K562 treated with DMSO at 1 percent for 12 hours (cell line): ENCODE measurements around the gene VAMP1. TPM values are rescaled to one million over a fixed set of nuclear protein-coding genes. Genes with fewer than 3 reads are reported as not detected.

Experiments
- total RNA-seq: library from RNA; unstranded; fragments of 300-600 nt; gene quantifications from 2 replicates; pipeline ENCODE4 v1.2.3, GENCODE V29; 2022; ENCODE audit not compliant: insufficient read depth

VAMP1 gene, protein sequence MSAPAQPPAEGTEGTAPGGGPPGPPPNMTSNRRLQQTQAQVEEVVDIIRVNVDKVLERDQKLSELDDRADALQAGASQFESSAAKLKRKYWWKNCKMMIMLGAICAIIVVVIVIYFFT
- total RNA-seq = 7.3 and 12.2 TPM in 2 replicates

DNA sequence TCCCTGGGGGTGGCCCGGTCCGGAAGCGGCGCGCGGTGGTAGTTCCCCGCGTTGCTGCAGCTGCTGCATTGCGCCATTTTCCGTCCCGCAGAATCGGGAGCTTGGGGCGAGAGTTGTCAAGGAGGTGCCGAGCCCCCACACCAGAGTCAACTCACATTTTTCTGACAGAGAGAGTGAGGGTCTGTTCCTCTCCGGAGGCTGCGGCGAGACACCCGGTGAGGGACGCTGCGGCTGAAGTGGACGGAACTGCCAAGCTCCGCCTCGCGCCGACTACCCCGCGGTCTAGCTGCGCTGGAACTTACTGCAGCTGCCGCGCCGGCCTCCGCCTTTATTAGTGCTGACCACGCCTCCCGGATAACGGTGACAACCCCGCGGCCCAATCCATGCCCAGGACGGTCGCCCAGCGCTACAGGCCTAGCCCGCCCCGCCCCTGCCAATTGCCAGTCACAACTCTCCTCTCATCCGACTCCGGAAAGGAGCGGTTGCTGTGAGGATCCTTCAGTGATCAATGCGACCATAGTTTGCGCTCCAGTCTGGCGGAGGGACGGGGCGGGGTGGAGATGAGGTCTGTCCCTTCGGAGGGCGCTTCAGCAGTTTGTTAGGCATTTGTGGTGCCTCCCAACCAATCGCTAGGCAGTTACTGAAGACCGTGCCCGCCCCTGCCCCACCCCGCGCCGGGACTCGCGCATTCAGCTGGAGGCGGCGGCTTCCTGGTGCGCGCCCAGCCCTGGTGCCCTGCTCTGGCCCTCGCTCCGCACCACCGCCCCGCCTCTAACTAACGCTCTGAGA is at the start of gene VAMP1:
Gene VAMP1, minus strand, starts transcription at position 303 of the 789 bp plus-strand sequence. Its CDS starts 146 bp downstream, at position 157.

DNA sequence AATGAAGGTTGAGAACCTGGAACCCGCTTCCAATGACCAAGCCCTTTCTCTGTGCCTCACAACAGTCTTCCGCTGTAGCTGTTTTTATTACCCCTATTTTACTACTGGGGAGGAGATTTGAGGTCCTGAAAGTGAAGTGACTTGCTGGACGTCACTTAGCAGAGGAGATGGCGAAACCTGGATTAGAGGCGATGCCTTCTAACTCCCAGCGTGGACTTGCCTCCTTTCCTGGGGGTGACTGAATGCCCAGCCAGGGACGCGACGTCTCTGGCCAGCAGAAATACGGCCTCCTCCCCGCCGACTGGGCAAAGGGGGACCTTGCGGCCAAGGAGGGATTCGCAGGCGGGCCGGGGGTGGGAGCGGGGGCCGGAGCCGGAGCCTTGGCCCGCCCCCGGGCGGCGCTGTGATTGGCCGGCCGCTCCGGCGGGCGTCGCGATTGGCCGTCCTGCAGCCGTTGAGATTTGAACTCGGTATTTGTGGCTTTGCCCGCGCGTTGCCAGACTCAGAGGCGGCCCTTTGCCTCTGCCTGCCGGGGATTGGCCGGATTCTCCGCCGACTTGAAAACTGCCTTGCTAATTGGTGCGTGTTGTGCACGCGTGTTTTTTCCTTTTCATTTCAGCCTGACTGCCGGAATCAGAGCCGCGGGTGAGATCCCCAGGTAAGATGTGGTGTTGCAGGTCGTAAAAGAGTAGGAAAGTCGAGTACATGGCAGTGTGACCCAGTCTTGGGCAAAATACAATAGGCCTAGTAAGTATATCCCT is 23.2 kb upstream of the VAMP1 start, which contains the start of gene NCAPD2:
Gene NCAPD2, plus strand, starts transcription at position 606 of the 761 bp plus-strand sequence. CDS start 997 bp downstream, outside the sequence.

DNA sequence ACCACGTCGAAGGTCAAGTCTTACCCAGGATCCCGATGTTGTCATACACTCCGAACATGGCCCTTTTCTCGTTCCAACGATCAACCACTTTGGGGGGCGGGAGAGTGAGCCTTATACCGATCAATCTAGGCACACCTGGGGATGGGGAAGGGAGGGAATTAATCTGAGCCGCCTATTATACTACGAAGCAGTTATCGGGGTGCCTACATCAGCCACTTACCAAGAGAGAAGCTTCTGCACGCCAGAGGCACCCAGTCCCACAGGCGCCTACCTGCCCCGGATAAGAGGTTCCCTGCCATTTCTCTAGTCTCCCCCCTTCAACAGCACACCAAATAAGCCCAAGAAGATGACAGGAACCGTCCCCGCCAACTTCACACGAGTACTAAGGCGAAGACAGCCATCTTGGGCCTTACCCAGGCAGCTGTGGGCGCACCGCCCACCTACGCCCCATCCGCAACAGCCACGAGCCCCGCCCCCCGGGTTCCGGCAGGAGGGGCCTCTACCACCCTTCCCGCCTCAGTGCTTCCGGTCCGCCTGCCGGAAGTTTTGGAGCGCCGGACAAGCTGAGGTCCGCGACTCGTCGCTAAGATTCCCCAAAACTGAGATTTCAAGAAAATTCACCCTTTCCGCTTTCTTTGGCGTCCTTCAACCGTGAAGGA is 22.5 kb upstream of the VAMP1 start, which contains the start of gene MRPL51:
Gene MRPL51, minus strand, starts transcription at position 425 of the 659 bp plus-strand sequence. Its CDS starts 126 bp downstream, at position 299.

DNA sequence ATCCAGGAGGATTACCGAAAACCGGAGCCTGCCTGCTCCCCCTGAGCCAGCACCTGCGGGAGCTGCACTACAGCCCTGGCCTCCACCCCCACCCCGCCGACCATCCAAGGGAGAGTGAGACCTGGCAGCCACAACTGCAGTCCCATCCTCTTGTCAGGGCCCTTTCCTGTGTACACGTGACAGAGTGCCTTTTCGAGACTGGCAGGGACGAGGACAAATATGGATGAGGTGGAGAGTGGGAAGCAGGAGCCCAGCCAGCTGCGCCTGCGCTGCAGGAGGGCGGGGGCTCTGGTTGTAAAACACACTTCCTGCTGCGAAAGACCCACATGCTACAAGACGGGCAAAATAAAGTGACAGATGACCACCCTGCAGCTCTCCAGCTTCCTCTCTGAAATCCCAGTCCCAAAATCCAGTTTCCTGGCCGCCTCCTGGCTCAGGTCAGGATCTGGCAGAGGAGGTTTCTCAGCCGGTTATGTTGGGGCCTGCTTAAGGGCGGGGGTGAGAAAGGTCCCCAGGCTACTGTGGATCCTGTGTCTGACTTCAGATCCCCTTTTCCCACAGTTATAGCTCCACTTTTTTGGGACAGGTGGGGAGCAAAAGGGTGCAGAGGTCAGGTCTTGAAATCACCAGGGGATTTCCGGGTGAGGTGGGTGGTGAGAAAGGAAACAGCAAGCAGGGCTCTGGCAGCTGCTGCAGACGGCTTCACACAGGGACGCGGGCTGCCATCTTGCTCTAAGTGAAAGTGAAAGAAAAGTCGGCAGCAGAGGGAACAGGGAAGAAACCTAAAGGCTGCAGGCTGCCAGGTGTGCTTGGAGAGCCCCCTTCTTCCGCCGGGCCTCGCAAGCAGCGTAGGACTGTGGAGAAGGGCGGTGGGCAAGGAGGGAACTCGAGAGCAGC is 18.9 kb downstream of the VAMP1 start, which contains the start of gene TAPBPL:
Gene TAPBPL, plus strand, starts transcription at position 695 of the 897 bp plus-strand sequence. CDS start 207 bp downstream, outside the sequence.

DNA sequence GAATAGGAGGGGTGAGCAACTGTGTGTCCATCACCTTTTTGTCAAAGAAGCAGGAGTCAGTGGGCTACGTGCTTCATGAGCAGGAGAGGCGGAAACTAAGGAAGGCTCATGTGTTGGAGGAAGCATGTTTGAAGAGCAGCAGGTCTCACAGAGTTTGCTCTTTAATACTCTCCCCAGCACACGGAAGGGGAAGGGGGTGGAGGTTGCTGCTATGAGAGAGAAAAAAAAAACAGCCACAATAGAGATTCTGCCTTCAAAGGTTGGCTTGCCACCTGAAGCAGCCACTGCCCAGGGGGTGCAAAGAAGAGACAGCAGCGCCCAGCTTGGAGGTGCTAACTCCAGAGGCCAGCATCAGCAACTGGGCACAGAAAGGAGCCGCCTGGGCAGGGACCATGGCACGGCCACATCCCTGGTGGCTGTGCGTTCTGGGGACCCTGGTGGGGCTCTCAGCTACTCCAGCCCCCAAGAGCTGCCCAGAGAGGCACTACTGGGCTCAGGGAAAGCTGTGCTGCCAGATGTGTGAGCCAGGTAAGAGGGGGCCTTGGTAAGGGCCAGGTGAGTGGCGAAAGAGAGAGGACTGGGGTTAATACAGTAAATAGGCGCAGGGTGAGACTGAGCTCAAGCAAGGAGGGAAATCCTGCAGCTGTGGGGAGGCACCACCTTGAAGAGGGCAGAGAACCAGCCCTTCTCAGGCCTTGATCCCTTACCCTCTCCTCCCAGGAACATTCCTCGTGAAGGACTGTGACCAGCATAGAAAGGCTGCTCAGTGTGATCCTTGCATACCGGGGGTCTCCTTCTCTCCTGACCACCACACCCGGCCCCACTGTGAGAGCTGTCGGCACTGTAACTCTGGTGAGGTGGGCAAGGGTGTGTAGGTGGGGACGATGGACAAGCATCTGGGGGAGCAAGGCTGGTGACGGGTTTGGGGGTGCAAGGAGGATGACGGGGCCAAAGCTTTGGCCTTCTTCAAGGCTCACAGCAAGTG is 25.5 kb downstream of the VAMP1 start, which contains the start of gene CD27:
Gene CD27, plus strand, starts transcription at position 252 of the 985 bp plus-strand sequence. Its CDS starts 141 bp downstream, at position 393.

Other genes with a start within 250 kb of the VAMP1 start
- gene PLEKHG6, start 160.0 kb downstream of the VAMP1 start, total RNA-seq = 0.48 and 0.56 TPM in 2 replicates
- gene TNFRSF1A, start 128.6 kb downstream of the VAMP1 start, total RNA-seq = 57.7 and 75.5 TPM in 2 replicates
- gene SCNN1A, start 95.1 kb downstream of the VAMP1 start, total RNA-seq = not detected in 2 replicates
- 63.6 and 81.4 TPM in 2 replicates for gene LTBR, start 86.5 kb downstream of the VAMP1 start, total RNA-seq
- not detected in 2 replicates for gene CD27, start 25.7 kb downstream of the VAMP1 start, total RNA-seq
- 4.0 and 4.1 TPM in 2 replicates for gene TAPBPL, start 18.6 kb downstream of the VAMP1 start, total RNA-seq
- gene MRPL51, start 22.6 kb upstream of the VAMP1 start, total RNA-seq = 103 and 126 TPM in 2 replicates
- gene NCAPD2, start 23.4 kb upstream of the VAMP1 start, total RNA-seq = 34.7 and 104 TPM in 2 replicates
- gene GAPDH, start 63.8 kb upstream of the VAMP1 start, total RNA-seq = 2,249 and 2,330 TPM in 2 replicates
- gene IFFO1, start 85.4 kb upstream of the VAMP1 start, total RNA-seq = 0.77 TPM in 1 of 2 replicates, not detected in the other
- gene NOP2, start 97.6 kb upstream of the VAMP1 start, total RNA-seq = 9.0 and 35.2 TPM in 2 replicates
- gene CHD4, start 136.7 kb upstream of the VAMP1 start, total RNA-seq = 176 and 289 TPM in 2 replicates
- gene LPAR5, start 165.3 kb upstream of the VAMP1 start, total RNA-seq = 4.9 and 11.5 TPM in 2 replicates
- gene ACRBP, start 176.8 kb upstream of the VAMP1 start, total RNA-seq = 4.4 and 7.7 TPM in 2 replicates
- 22.3 and 34.4 TPM in 2 replicates for gene ING4, start 192.4 kb upstream of the VAMP1 start, total RNA-seq
- gene ZNF384, start 218.7 kb upstream of the VAMP1 start, total RNA-seq = 7.5 and 38.1 TPM in 2 replicates
- gene PIANP, start 230.1 kb upstream of the VAMP1 start, total RNA-seq = not detected in 2 replicates